Head of caudate nucleus (tissue), 42 donors: ENCODE data around the gene COPZ1.
"Not testable (repeated sequence)": the region's sequence is repeated elsewhere in the genome, so short reads cannot be mapped to it uniquely, and the experiment has no call there.

ENCODE experiments used
- DNase-seq, 42 donors: peaks; one replicate each; pipeline versions ENCODE4 v3.0.0 to v3.0.0-alpha.2; 2020 to 2021; ENCODE audit warnings: mixed read lengths in 7 of 42
- intact Hi-C: fragments of 100-400 bp; cut with DNase I; formaldehyde crosslinking; loops from one replicate; pipeline ENCODE4 v1.15.0; 2022

COPZ1 gene

GRCh38 chr12:54325442-54326109 lies 645 bp downstream of the COPZ1 start:
- intact Hi-C loops = loop anchor here (2.0 to 5.0 kb wide), 2 partner anchors 33 to 43 kb away; partner anchors contain the start of genes CBX5 and HNRNPA1
- DNase-seq = not testable (repeated sequence)

- intact Hi-C loops = loop anchor here (5.0 kb wide), 1 partner anchor 46 kb away; the partner anchor contains the start of genes CBX5 and HNRNPA1
These were observed 3.8 kb downstream of the COPZ1 start for GRCh38 chr12:54328595-54329337.

GRCh38 chr12:54329759-54330158 lies 4.8 kb downstream of the COPZ1 start:
- intact Hi-C loops = loop anchor here (5.0 kb wide), 1 partner anchor 47 kb away; the partner anchor contains the start of genes CBX5 and HNRNPA1

More at GRCh38 chr12:54328595-54329337, 3.8 kb downstream of the COPZ1 start:
- DNase-seq = no peak

GRCh38 chr12:54330442-54330841 lies 5.5 kb downstream of the COPZ1 start:
- DNase-seq = no peak
- intact Hi-C loops = no loop called here

More at GRCh38 chr12:54329759-54330158, 4.8 kb downstream of the COPZ1 start:
- DNase-seq = no peak

GRCh38 chr12:54331461-54331860 lies 6.5 kb downstream of the COPZ1 start:
- intact Hi-C loops = no loop called here
- no peak for DNase-seq

- intact Hi-C loops = no loop called here
- DNase-seq = no peak
These were observed 8.6 kb downstream of the COPZ1 start for GRCh38 chr12:54333420-54334034.

- intact Hi-C loops = no loop called here
- DNase-seq = peak in 15 of 42 donors; percentile 21 to 61 (median 38)
These were observed 12.4 kb downstream of the COPZ1 start for GRCh38 chr12:54337280-54337842.

GRCh38 chr12:54337854-54338650 lies 13.1 kb downstream of the COPZ1 start:
- intact Hi-C loops = no loop called here
- DNase-seq = peak in 14 of 42 donors; percentile 28 to 75 (median 42)

- intact Hi-C loops = no loop called here
- no peak for DNase-seq
These were observed 13.9 kb downstream of the COPZ1 start for GRCh38 chr12:54338698-54339296.

GRCh38 chr12:54340846-54341245 lies 15.9 kb downstream of the COPZ1 start:
- no peak for DNase-seq
- intact Hi-C loops = no loop called here

- intact Hi-C loops = no loop called here
- no peak for DNase-seq
These were observed 16.7 kb downstream of the COPZ1 start for GRCh38 chr12:54341378-54342300.

- DNase-seq = peak in 8 of 42 donors; percentile 31 to 76 (median 58)
- intact Hi-C loops = no loop called here
These were observed 24.1 kb downstream of the COPZ1 start for GRCh38 chr12:54349036-54349435.

GRCh38 chr12:54349679-54350078 lies 24.7 kb downstream of the COPZ1 start:
- intact Hi-C loops = no loop called here
- peak in 8 of 42 donors; percentile 30 to 63 (median 48) for DNase-seq

- DNase-seq = no peak
- intact Hi-C loops = no loop called here
These were observed 25.8 kb downstream of the COPZ1 start for GRCh38 chr12:54350743-54351142.

GRCh38 chr12:54351341-54351740 lies 26.4 kb downstream of the COPZ1 start:
- no peak for DNase-seq
- intact Hi-C loops = no loop called here

GRCh38 chr12:54352022-54352531 lies 27.1 kb downstream of the COPZ1 start:
- peak; percentile 52 to 85 (median 70) for DNase-seq
- intact Hi-C loops = no loop called here
